Muscle layer of duodenum (tissue), 2 donors: ENCODE data around the gene TAOK1.

Source experiments
- H3K27ac ChIP-seq: one replicate; pipeline ENCODE4 v1.7.0; 2013; ENCODE audit warnings: mild to moderate bottlenecking, low read length
- H3K27me3 ChIP-seq: one replicate; pipeline ENCODE4 v1.7.0; 2013; ENCODE audit warnings: low read depth, mild to moderate bottlenecking, control low read depth, low read length
- H3K36me3 ChIP-seq, 2 donors: one replicate each; pipeline ENCODE4 v1.7.0; 2013; ENCODE audit warnings: low read length in 2 of 2, control low read depth in 1 of 2, mild to moderate bottlenecking in 1 of 2; ENCODE audit not compliant: insufficient read depth in 2 of 2, control insufficient read depth in 1 of 2
- H3K4me1 ChIP-seq, 2 donors: one replicate each; pipeline ENCODE4 v1.7.0; 2013; ENCODE audit warnings: low read length in 2 of 2, mild to moderate bottlenecking in 2 of 2, control low read depth in 1 of 2, moderate library complexity in 1 of 2; ENCODE audit not compliant: insufficient read depth in 2 of 2, control insufficient read depth in 1 of 2
- H3K4me3 ChIP-seq, 2 donors: one replicate each; pipeline ENCODE4 v1.7.0; 2013; ENCODE audit warnings: low read length in 2 of 2, low read depth in 1 of 2, mild to moderate bottlenecking in 1 of 2
- H3K9me3 ChIP-seq, 2 donors: one replicate each; pipeline ENCODE4 v1.7.0; 2013; ENCODE audit warnings: low read length in 2 of 2, control low read depth in 1 of 2, mild to moderate bottlenecking in 1 of 2; ENCODE audit not compliant: control insufficient read depth in 1 of 2
- donor health status: healthy.

TAOK1 gene

DNA sequence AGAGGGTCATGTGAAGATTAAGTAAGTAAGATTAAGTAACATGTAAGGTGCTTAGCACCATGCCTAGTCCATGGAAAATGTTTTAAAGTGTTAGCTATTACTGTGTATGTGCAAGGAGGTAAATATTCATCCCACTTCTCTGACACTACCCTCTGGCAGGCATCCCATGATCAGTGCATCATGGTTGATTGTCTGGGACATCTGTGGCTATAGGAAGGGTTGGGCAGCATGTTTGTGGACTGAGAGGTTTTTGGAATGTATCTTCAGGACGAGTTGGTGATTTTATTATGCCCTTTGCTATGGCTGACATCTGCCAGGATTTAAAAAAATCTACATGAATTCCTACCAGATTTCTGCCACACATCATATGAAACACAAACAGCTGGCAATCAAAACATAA lies 6.5 kb upstream of the TAOK1 start:
- Histone ChIP-seq H3K27me3 (no peaks in the 10 kb centered on the region), H3K27ac (no peak overlapping the region), H3K9me3 (no peaks in the 10 kb centered on the region), H3K36me3 (no peaks in the 10 kb centered on the region), H3K4me3 (no peak overlapping the region), H3K4me1 (no peaks in the 10 kb centered on the region)

DNA sequence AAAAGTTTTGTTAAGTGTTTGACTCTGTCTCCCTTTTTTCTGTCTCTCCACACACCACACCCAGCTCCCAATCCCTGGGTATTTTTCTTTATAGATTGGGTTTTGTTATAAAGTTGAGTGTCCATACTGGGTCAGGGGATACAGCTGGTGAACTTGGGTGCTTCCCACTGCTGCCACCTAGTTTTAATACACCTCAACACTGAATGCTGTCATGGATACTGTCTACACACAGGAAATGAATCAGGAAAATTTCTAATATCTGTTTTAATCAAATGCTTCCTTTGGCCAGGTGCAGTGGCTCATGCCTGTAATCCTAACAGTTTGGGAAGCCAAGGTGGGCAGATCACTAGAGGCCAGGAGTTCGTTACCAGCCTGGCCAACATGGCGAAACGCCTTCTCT lies 5.3 kb upstream of the TAOK1 start:
- Histone ChIP-seq H3K9me3 (no peaks in the 10 kb centered on the region), H3K27ac (no peak overlapping the region), H3K27me3 (no peaks in the 10 kb centered on the region), H3K4me3 (no peak overlapping the region), H3K36me3 (no peaks in the 10 kb centered on the region), H3K4me1 (no peaks in the 10 kb centered on the region)

DNA sequence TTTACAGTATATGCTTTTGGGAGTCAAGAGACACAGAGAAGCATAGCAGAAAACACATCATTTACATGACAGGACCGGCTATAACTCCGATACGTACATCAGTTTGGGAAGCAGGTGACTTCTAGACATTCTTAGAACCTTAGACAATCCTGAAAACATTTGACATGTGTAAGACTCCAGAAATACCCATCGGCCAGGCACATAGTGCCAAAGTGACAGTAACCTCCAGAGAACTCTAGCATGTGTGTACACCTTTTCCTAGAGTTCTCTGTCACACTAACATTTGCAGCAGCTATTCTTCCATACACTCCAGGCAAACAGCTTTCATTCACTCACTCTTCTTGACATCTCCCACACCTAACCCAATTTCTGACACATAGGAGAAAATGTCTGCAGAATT lies 3.4 kb upstream of the TAOK1 start:
- Histone ChIP-seq H3K27me3 (no peaks in the 10 kb centered on the region), H3K36me3 (no peaks in the 10 kb centered on the region), H3K4me3 (no peak overlapping the region), H3K27ac (no peak overlapping the region), H3K4me1 (no peaks in the 10 kb centered on the region), H3K9me3 (no peaks in the 10 kb centered on the region)

DNA sequence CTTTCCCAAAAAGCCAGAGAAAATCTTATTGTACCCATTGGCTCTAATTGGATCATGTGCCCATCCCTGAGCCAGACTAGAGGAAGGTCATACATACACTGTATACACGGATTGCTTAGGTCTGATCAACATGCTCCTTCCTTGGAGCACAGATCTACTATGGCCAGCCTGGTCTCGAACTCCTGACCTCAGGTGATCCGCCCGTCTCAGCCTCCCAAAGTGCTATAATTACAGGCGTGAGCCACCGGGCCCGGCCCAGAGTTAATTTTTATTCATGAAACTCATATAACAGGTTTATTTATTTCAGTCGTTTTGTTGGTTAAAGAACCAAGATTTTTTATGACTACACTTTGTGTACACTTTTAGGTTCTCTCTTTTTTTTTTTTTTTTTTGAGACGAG lies 1.2 kb upstream of the TAOK1 start:
- Histone ChIP-seq H3K4me3 (no peak overlapping the region), H3K4me1 (peaks cover 0 to 15% of the 10 kb centered on the region in 2 donors), H3K9me3 (no peaks in the 10 kb centered on the region), H3K36me3 (no peaks in the 10 kb centered on the region), H3K27me3 (no peaks in the 10 kb centered on the region), H3K27ac (no peak overlapping the region)

DNA sequence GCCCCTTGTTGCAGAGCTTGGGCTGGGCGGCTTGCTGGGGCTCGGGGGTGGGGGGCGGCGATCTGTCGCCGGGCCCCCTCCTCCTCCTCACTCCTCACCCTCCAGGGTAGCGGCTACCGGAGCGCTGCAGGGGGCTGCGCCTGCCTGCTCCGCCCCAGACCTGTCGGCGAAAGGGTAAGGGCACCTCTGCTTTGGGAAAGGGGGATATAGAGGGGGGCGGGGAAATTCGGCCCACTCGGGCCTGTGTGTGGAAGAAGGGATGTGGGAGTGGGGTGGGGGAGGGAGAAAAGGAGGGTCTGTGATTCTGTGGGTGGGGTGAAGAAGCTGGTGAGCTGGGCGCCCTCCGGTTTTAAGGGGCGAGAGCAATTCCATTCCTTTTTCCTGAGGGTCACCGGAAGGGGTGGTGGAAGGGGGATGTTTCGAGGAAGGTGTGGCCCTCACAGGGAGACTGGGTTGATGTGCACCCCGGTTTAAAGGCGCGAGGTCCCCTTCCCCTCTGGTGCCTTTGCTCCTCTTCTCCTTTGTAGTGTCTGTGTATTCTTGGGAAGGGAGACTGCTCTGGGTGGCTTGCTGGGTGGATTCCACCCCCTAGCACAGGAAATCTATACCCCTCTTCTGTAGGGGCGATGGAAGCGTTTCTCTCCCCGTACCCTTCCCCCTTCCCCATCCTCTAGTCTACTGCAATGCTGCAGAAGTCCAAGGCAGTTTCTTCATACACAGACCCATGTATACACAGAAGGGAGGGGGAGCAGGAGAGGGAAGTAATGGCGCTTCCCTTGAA lies 878 bp downstream of the TAOK1 start:
- H3K27ac ChIP-seq = peak overlapping the region; percentile 80
- peaks cover 0 to 15% of the 10 kb centered on the region in 2 donors for H3K4me1 ChIP-seq
- no peaks in the 10 kb centered on the region for H3K9me3 ChIP-seq
- peak overlapping the region; percentile 84 to 88 for H3K4me3 ChIP-seq
- H3K36me3 ChIP-seq = no peaks in the 10 kb centered on the region
- H3K27me3 ChIP-seq = no peaks in the 10 kb centered on the region

DNA sequence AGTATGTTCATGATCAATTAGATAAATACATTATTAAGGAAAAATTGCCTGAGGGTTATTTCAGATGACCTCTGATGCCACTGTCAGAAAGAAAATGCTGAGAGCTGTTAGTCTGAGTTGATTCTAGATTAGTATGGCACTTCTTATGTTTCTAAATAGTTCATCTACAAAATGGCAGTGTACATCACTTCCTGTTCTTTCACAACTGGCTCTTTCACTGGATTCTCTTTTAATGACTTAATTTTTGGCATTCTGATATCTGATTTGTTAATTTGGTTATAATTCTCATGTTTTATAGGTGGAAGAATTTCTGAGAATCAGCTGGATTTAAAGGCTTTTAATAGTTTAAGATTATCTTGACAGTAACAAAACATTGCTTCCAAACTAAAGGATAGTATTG lies 3.3 kb downstream of the TAOK1 start:
- Histone ChIP-seq H3K27me3 (no peaks in the 10 kb centered on the region), H3K9me3 (no peaks in the 10 kb centered on the region), H3K27ac (peak overlapping the region; percentile 26), H3K36me3 (no peaks in the 10 kb centered on the region), H3K4me1 (peaks cover 0 to 15% of the 10 kb centered on the region in 2 donors), H3K4me3 (peak overlapping the region in 1 of 2 donors; percentile 10)

DNA sequence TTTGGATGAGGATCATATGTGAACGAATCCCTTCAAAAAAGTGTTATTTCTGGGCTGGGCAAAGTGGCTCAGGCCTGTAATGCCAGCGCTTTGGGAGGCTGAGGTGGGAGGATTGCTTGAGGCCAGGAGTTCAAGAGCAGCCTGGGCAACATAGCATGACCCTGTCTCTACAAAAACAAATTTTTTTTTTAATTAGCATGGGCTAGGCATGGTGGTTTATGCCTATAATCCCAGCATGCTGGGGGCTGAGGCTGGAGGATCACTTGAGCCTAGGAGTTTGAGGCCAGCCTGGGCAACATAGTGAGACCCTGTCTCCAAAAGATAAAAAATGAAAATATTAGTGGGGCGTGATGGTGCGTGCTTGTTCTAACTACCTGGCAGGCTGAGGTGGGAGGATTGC lies 4.6 kb downstream of the TAOK1 start:
- no peaks in the 10 kb centered on the region for H3K27me3 ChIP-seq
- peaks cover 0 to 15% of the 10 kb centered on the region in 2 donors for H3K4me1 ChIP-seq
- no peak overlapping the region for H3K4me3 ChIP-seq
- H3K36me3 ChIP-seq = peaks cover 0 to 2% of the 10 kb centered on the region in 2 donors
- no peak overlapping the region for H3K27ac ChIP-seq
- H3K9me3 ChIP-seq = no peaks in the 10 kb centered on the region

DNA sequence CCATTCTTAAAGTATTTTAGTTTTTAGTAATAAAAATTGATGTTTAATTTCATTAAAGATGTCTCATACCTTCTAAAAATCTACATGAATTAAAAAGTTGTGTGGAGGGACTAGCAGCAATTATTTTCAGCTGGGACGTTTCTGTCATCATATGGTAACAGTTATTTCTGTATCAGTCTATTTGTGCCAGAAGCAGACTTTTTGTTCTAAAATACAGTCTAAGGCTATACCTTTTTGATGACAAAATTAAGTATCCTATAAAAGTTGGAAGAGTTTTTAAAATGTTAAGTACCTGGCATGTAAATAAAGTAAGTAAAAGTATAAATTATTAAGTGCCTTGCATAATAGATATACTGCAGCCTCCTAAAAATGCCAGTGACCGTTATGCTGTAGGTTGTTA lies 5.9 kb downstream of the TAOK1 start:
- no peaks in the 10 kb centered on the region for H3K27me3 ChIP-seq
- peaks cover 0 to 15% of the 10 kb centered on the region in 2 donors for H3K4me1 ChIP-seq
- no peak overlapping the region for H3K27ac ChIP-seq
- H3K36me3 ChIP-seq = peaks cover 0 to 6% of the 10 kb centered on the region in 2 donors
- no peaks in the 10 kb centered on the region for H3K9me3 ChIP-seq
- no peak overlapping the region for H3K4me3 ChIP-seq

DNA sequence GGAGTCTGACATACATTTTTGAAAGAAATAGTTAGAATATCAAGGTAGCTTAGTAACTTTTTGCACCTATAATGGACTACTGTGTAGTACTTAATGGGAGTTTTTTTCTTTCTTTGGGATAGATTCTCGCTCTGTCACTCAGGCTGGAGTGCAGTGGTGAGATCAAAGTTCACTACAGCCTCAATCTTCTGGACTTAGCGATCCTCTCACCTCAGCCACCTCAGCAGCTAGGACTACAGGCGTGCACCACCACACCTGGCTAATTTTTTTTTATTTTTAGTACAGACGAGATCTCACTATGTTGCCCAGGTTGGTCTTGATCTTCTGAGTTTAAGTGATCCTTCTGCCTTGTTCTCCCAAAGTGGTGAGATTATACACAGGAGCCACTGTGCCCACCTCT lies 9.5 kb downstream of the TAOK1 start:
- peaks cover 0 to 12% of the 10 kb centered on the region in 2 donors for H3K36me3 ChIP-seq
- no peaks in the 10 kb centered on the region for H3K4me1 ChIP-seq
- H3K4me3 ChIP-seq = no peak overlapping the region

DNA sequence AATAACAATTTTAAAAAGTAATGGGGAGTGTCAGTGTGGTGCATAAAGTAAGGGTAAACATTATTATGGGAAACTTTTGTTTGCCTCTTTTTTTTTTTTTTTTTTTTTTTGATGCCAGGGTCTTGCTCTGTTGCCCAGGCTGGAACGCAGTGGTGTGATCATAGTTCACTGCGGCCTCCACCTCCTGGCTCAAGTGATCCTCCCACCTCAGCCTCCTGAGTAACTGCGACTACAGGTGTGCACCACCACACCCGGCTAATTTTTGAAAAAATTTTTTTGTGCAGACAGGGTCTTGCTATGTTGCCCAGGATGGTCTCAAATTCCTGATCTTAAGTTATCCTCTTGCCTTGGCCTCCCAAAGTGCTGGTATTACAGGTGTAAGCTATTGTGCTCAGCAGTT lies 10.7 kb downstream of the TAOK1 start:
- no peak overlapping the region for H3K4me3 ChIP-seq
- no peak overlapping the region for H3K27ac ChIP-seq
- no peaks in the 10 kb centered on the region for H3K4me1 ChIP-seq
- H3K36me3 ChIP-seq = peaks cover 0 to 12% of the 10 kb centered on the region in 2 donors
- no peaks in the 10 kb centered on the region for H3K9me3 ChIP-seq
- no peaks in the 10 kb centered on the region for H3K27me3 ChIP-seq

More for the DNA sequence above, 9.5 kb downstream of the TAOK1 start:
- H3K27ac ChIP-seq = no peak overlapping the region
- H3K9me3 ChIP-seq = no peaks in the 10 kb centered on the region
- H3K27me3 ChIP-seq = no peaks in the 10 kb centered on the region

DNA sequence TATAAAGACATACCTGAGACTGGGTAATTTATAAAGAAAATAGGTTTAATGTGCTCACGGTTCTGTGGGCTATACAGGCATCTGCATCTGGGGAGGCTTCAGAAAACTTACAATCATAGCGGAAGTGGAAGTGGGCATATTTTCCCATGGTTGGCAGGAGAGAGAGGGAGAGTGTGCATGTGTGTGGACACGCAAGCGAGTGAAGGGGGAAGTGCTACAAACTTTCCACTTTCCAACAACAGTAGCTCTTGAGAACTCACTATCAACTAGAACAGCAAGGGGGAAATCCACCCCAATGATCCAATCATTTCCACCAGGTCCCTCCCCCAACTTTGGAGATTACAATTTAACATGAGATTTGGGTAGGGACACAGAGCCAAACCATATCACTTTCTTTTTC lies 11.1 kb downstream of the TAOK1 start:
- no peaks in the 10 kb centered on the region for H3K27me3 ChIP-seq
- H3K9me3 ChIP-seq = no peaks in the 10 kb centered on the region
- no peak overlapping the region for H3K4me3 ChIP-seq
- H3K36me3 ChIP-seq = peaks cover 0 to 12% of the 10 kb centered on the region in 2 donors
- no peak overlapping the region for H3K27ac ChIP-seq
- H3K4me1 ChIP-seq = no peaks in the 10 kb centered on the region

DNA sequence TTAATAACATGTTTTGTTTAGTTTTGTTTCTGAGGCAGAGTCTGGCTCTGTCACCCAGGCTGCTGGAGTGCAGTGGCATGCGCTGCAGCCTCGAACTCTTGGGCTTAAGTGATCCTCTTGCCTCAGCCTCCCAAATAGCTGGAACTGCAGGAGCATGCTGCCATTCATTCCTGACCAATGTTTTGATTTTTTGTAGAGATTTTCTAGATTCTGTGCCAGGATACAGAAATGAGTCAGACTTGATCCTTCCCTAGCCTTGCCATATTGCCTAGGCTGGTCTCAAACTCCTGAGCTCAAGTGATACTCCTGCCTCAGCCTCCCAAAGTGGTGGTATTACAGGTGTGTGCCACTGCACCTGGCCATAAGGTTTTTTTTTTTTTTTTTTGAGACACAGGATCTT lies 17.7 kb downstream of the TAOK1 start:
- no peaks in the 10 kb centered on the region for H3K27me3 ChIP-seq
- H3K27ac ChIP-seq = no peak overlapping the region
- H3K4me3 ChIP-seq = no peak overlapping the region
- H3K36me3 ChIP-seq = peaks cover 0 to 5% of the 10 kb centered on the region in 2 donors
- peaks cover 0 to 7% of the 10 kb centered on the region in 2 donors for H3K4me1 ChIP-seq
- no peaks in the 10 kb centered on the region for H3K9me3 ChIP-seq
